OCI-LY3 (cell line): ENCODE results near the gene TMEM250.
"Not testable (repeated sequence)": the region's sequence is repeated elsewhere in the genome, so short reads cannot be mapped to it uniquely, and the experiment has no call there.

Experiments
- H2AFZ ChIP-seq: fragments of 200-600, 300-600 bp; shearing (Covaris generic); 2 replicates; pipeline ENCODE4 v1.6.0; 2014; ENCODE audit warnings: antibody characterized with exemption, low read depth, low read length
- H3K27ac ChIP-seq: fragments of 200-600, 300-600 bp; sonication (generic); 2 replicates; pipeline ENCODE4 v1.5.1; 2014; ENCODE audit warnings: mild to moderate bottlenecking, low read length, moderate library complexity, mixed read lengths
- H3K27me3 ChIP-seq: fragments of 200-600, 300-600 bp; sonication (generic); 2 replicates; pipeline ENCODE4 v1.6.1; 2014; ENCODE audit warnings: low read depth, low read length, mixed read lengths
- H3K36me3 ChIP-seq: fragments of 200-600, 300-600 bp; sonication (generic); replicated peaks from 2 replicates; pipeline ENCODE3; 2014; ENCODE audit warnings: low read depth, low read length, mixed read lengths
- H3K4me1 ChIP-seq: fragments of 300-600, 200-600 bp; sonication (generic); 2 replicates; pipeline ENCODE4 v1.6.1; 2014; ENCODE audit warnings: low read length, mixed read lengths
- H3K4me2 ChIP-seq: fragments of 200-600, 300-600 bp; sonication (generic); 2 replicates; pipeline ENCODE4 v1.6.1; 2014; ENCODE audit warnings: low read length, mixed read lengths
- H3K4me3 ChIP-seq: fragments of 300-600, 200-600 bp; sonication (generic); 2 replicates; pipeline ENCODE4 v1.5.1; 2014; ENCODE audit warnings: antibody characterized with exemption, mild to moderate bottlenecking, low read length, moderate library complexity
- H3K79me2 ChIP-seq: fragments of 300-600, 200-600 bp; shearing (Covaris generic); 2 replicates; pipeline ENCODE4 v1.6.1; 2014; ENCODE audit warnings: mild to moderate bottlenecking, low read length, mixed read lengths
- H3K9ac ChIP-seq: fragments of 300-600, 200-600 bp; shearing (Covaris generic); 2 replicates; pipeline ENCODE4 v1.6.0; 2014; ENCODE audit warnings: mild to moderate bottlenecking, low read length, moderate library complexity
- H3K9me3 ChIP-seq: fragments of 200-600, 300-600 bp; shearing (Covaris generic); 2 replicates; pipeline ENCODE4 v1.6.1; 2014; ENCODE audit warnings: low read length, mixed read lengths; ENCODE audit not compliant: insufficient read depth
- H4K20me1 ChIP-seq: fragments of 200-600, 300-600 bp; sonication (generic); 2 replicates; pipeline ENCODE4 v1.6.1; 2016; ENCODE audit warnings: low read length, mixed read lengths; ENCODE audit not compliant: insufficient read depth
- EZH2phosphoT487 ChIP-seq: fragments of 200-600 bp; shearing (Covaris generic); IDR thresholded peaks from 2 replicates; pipeline ENCODE4 v1.6.1; 2018; ENCODE audit warnings: antibody characterized with exemption, mixed run types, low read depth
- TF ChIP-seq, protein P1 (sequence below): fragments of 200-600, 300-600 bp; sonication (generic); IDR thresholded peaks from 2 replicates; pipeline ENCODE4 v1.5.1; 2014; ENCODE audit warnings: antibody characterized with exemption, low read length, low read depth

The TMEM250 gene

GRCh38 chr9:136103651-136104487, 14.8 kb downstream of the TMEM250 start:
- no peaks in the 10 kb centered on the region for H3K79me2 ChIP-seq
- TF ChIP-seq, protein P1, sequence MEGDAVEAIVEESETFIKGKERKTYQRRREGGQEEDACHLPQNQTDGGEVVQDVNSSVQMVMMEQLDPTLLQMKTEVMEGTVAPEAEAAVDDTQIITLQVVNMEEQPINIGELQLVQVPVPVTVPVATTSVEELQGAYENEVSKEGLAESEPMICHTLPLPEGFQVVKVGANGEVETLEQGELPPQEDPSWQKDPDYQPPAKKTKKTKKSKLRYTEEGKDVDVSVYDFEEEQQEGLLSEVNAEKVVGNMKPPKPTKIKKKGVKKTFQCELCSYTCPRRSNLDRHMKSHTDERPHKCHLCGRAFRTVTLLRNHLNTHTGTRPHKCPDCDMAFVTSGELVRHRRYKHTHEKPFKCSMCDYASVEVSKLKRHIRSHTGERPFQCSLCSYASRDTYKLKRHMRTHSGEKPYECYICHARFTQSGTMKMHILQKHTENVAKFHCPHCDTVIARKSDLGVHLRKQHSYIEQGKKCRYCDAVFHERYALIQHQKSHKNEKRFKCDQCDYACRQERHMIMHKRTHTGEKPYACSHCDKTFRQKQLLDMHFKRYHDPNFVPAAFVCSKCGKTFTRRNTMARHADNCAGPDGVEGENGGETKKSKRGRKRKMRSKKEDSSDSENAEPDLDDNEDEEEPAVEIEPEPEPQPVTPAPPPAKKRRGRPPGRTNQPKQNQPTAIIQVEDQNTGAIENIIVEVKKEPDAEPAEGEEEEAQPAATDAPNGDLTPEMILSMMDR = no peak
- TF ChIP-seq EZH2phosphoT487 = no peak
- H3K36me3 ChIP-seq = no peaks in the 10 kb centered on the region
- no peak overlapping the region for H3K27ac ChIP-seq
- peaks cover 9% of the 10 kb centered on the region; the same call in 1 of the 2 replicates for H3K27me3 ChIP-seq
- H3K4me2 ChIP-seq = no peak overlapping the region
- peaks cover 7% of the 10 kb centered on the region for H3K4me1 ChIP-seq
- H2AFZ ChIP-seq = no peak overlapping the region
- no peaks in the 10 kb centered on the region for H4K20me1 ChIP-seq
- no peaks in the 10 kb centered on the region for H3K9me3 ChIP-seq
- no peak overlapping the region for H3K9ac ChIP-seq
- H3K4me3 ChIP-seq = no peak overlapping the region

- not testable (repeated sequence) for H3K4me2 ChIP-seq, H3K9ac ChIP-seq, H3K27ac ChIP-seq, H3K36me3 ChIP-seq, H4K20me1 ChIP-seq, H3K4me3 ChIP-seq, H3K9me3 ChIP-seq, H3K27me3 ChIP-seq, H2AFZ ChIP-seq, H3K4me1 ChIP-seq, H3K79me2 ChIP-seq
Observed at GRCh38 chr9:136101615-136102074, 17.0 kb downstream of the TMEM250 start.

- H3K27me3 ChIP-seq = peaks cover 8% of the 10 kb centered on the region; the same call in 1 of the 2 replicates
- no peak overlapping the region for H3K9ac ChIP-seq
- H3K9me3 ChIP-seq = no peaks in the 10 kb centered on the region
- no peak overlapping the region for H3K4me3 ChIP-seq
- no peaks in the 10 kb centered on the region for H3K36me3 ChIP-seq
- H2AFZ ChIP-seq = no peak overlapping the region
- H3K4me2 ChIP-seq = no peak overlapping the region
- H3K79me2 ChIP-seq = no peaks in the 10 kb centered on the region
- H4K20me1 ChIP-seq = no peaks in the 10 kb centered on the region
- no peak overlapping the region for H3K27ac ChIP-seq
- TF ChIP-seq EZH2phosphoT487 = no peak
- TF ChIP-seq, protein P1 = no peak
- no peaks in the 10 kb centered on the region for H3K4me1 ChIP-seq
Observed at GRCh38 chr9:136100700-136101614, 17.7 kb downstream of the TMEM250 start.

DNA sequence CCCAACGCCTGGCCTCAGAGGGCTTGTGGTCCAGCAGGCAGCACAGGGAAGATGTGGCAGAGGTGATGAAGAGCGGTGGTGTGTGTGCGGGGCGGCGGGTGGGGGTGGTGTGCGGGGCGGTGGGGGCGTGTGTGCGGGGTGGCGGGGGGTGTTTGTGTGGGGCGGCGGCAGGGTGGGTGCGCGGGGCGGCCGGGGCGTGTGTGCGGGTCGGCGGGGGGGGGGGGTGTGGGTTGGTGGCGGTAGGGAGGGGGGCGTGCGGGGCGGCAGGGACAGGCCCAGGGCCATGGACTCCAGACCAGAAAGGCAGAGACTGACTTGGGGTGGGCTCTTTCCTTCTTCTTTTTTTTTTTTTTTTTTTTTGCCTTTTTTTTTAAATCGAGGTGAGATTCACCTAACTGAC, 19.1 kb downstream of the TMEM250 start:
- Histone ChIP-seq H4K20me1 (no peaks in the 10 kb centered on the region), H3K4me2 (no peak overlapping the region), H3K9me3 (no peaks in the 10 kb centered on the region), H3K4me1 (no peaks in the 10 kb centered on the region), H3K36me3 (no peaks in the 10 kb centered on the region), H3K9ac (no peak overlapping the region), H3K27ac (no peak overlapping the region), H3K4me3 (no peak overlapping the region), H3K79me2 (no peaks in the 10 kb centered on the region), H2AFZ (no peak overlapping the region), H3K27me3 (no peaks in the 10 kb centered on the region)
- no peak for TF ChIP-seq EZH2phosphoT487
- TF ChIP-seq, protein P1 = no peak
